Measurements from ENCODE around the gene FUT3. TPM values are rescaled to one million over a fixed set of nuclear protein-coding genes. Genes with fewer than 3 reads are reported as not detected.

FUT3 gene
- total RNA-seq, 1 experiment from 2014 or later: 15.6 TPM

- H3K27me3 Mint-ChIP-seq (ENCODE audit: unreplicated experiment): peaks cover 26% of the 10 kb centered on the region
- CTCF ChIA-PET: no interaction called here
- no TSS peak for BruUV-seq (replicated peaks)
Measured at GRCh38 chr19:5882421-5882968, 31.2 kb upstream of the FUT3 start.

GRCh38 chr19:5881543-5882299, 30.5 kb upstream of the FUT3 start:
- no TSS peak for BruUV-seq (replicated peaks)
- H3K9me3 Mint-ChIP-seq (ENCODE audit: low read depth, unreplicated experiment): no peaks in the 10 kb centered on the region
- peaks cover 26% of the 10 kb centered on the region for H3K27me3 Mint-ChIP-seq (ENCODE audit: unreplicated experiment)
- H3K27ac Mint-ChIP-seq (ENCODE audit: unreplicated experiment): no peak overlapping the region
- H3K4me3 Mint-ChIP-seq (ENCODE audit: low read depth, unreplicated experiment): no peak overlapping the region
- DNase-seq: no peak
- H3K4me1 Mint-ChIP-seq (ENCODE audit: low read depth, unreplicated experiment): no peaks in the 10 kb centered on the region
- H3K36me3 Mint-ChIP-seq (ENCODE audit: insufficient read depth, unreplicated experiment): no peaks in the 10 kb centered on the region
- CTCF ChIA-PET: no interaction called here
- TF ChIP-seq, protein P1, sequence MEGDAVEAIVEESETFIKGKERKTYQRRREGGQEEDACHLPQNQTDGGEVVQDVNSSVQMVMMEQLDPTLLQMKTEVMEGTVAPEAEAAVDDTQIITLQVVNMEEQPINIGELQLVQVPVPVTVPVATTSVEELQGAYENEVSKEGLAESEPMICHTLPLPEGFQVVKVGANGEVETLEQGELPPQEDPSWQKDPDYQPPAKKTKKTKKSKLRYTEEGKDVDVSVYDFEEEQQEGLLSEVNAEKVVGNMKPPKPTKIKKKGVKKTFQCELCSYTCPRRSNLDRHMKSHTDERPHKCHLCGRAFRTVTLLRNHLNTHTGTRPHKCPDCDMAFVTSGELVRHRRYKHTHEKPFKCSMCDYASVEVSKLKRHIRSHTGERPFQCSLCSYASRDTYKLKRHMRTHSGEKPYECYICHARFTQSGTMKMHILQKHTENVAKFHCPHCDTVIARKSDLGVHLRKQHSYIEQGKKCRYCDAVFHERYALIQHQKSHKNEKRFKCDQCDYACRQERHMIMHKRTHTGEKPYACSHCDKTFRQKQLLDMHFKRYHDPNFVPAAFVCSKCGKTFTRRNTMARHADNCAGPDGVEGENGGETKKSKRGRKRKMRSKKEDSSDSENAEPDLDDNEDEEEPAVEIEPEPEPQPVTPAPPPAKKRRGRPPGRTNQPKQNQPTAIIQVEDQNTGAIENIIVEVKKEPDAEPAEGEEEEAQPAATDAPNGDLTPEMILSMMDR (IDR thresholded peaks at IDR 0.05; ENCODE audit: unreplicated experiment): no peak
- intact Hi-C loops (cut with micrococcal nuclease; ENCODE audit: unreplicated experiment): no loop called here

More at GRCh38 chr19:5882421-5882968, 31.2 kb upstream of the FUT3 start:
- no peaks in the 10 kb centered on the region for H3K9me3 Mint-ChIP-seq (ENCODE audit: low read depth, unreplicated experiment)
- TF ChIP-seq, protein P1 (IDR thresholded peaks at IDR 0.05; ENCODE audit: unreplicated experiment): no peak
- DNase-seq: no peak
- H3K4me1 Mint-ChIP-seq (ENCODE audit: low read depth, unreplicated experiment): no peaks in the 10 kb centered on the region
- intact Hi-C loops (cut with micrococcal nuclease; ENCODE audit: unreplicated experiment): no loop called here
- H3K4me3 Mint-ChIP-seq (ENCODE audit: low read depth, unreplicated experiment): no peak overlapping the region
- no peaks in the 10 kb centered on the region for H3K36me3 Mint-ChIP-seq (ENCODE audit: insufficient read depth, unreplicated experiment)
- H3K27ac Mint-ChIP-seq (ENCODE audit: unreplicated experiment): no peak overlapping the region

- Mint-ChIP-seq H3K27me3 (ENCODE audit: unreplicated experiment) (peaks cover 23% of the 10 kb centered on the region), H3K27ac (ENCODE audit: unreplicated experiment) (no peak overlapping the region), H3K4me1 (ENCODE audit: low read depth, unreplicated experiment) (no peaks in the 10 kb centered on the region), H3K4me3 (ENCODE audit: low read depth, unreplicated experiment) (no peak overlapping the region), H3K36me3 (ENCODE audit: insufficient read depth, unreplicated experiment) (no peaks in the 10 kb centered on the region), H3K9me3 (ENCODE audit: low read depth, unreplicated experiment) (no peaks in the 10 kb centered on the region)
- BruUV-seq (replicated peaks): no TSS peak
- CTCF ChIA-PET: no interaction called here
- intact Hi-C loops (cut with micrococcal nuclease; ENCODE audit: unreplicated experiment): no loop called here
- DNase-seq: no peak
- TF ChIP-seq, protein P1 (IDR thresholded peaks at IDR 0.05; ENCODE audit: unreplicated experiment): no peak
Measured at GRCh38 chr19:5880604-5881078, 29.4 kb upstream of the FUT3 start.

DNA sequence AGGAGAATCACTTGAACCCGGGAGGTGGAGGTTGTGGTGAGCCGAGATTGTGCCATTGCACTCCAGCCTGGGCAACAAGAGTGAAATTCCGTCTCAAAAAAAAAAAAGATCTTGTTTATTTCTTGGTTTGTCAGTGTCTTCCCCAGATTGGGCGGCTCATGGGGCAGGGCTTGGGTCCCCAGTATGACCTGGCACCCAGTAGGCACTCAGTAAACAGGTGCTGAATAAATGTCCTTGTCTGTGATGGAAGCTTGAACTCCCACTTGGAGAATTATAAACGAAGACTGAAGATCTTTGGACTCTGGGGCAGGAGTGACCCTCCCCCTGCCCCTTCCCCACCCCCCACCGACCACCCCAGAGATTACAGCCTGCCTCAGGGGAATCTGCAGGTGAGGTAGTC, 28.9 kb upstream of the FUT3 start:
- DNase-seq: no peak
- Mint-ChIP-seq H3K27me3 (ENCODE audit: unreplicated experiment) (peaks cover 18% of the 10 kb centered on the region), H3K4me3 (ENCODE audit: low read depth, unreplicated experiment) (no peak overlapping the region), H3K36me3 (ENCODE audit: insufficient read depth, unreplicated experiment) (no peaks in the 10 kb centered on the region), H3K4me1 (ENCODE audit: low read depth, unreplicated experiment) (no peaks in the 10 kb centered on the region), H3K27ac (ENCODE audit: unreplicated experiment) (no peak overlapping the region), H3K9me3 (ENCODE audit: low read depth, unreplicated experiment) (no peaks in the 10 kb centered on the region)
- BruUV-seq (replicated peaks): no TSS peak
- CTCF ChIA-PET: no interaction called here
- intact Hi-C loops (cut with micrococcal nuclease; ENCODE audit: unreplicated experiment): no loop called here
- TF ChIP-seq, protein P1 (IDR thresholded peaks at IDR 0.05; ENCODE audit: unreplicated experiment): no peak
